UCSD-AML1 (cell line): Measurements from ENCODE around the gene KRTAP4-2.
"Not testable (repeated sequence)": the region's sequence is repeated elsewhere in the genome, so short reads cannot be mapped to it uniquely, and the experiment has no call there.

Experiments
- DNase-seq: peaks from one replicate; lab custom pipeline; 2025; ENCODE audit not compliant: unreplicated experiment; lab: John Stamatoyannopoulos, UW

KRTAP4-2 gene

GRCh38 chr17:41163828-41164227, 14.2 kb downstream of the KRTAP4-2 start:
- DNase-seq, result no peak

- no peak for DNase-seq
Measured at GRCh38 chr17:41160648-41161047, 17.4 kb downstream of the KRTAP4-2 start, which contains the start of gene KRTAP4-4. Gene KRTAP4-4, minus strand, starts transcription at chr17:41160748. Its CDS starts 57 bp downstream, at chr17:41160691.

GRCh38 chr17:41160190-41160589, 17.8 kb downstream of the KRTAP4-2 start:
- not testable (repeated sequence) for DNase-seq

DNA sequence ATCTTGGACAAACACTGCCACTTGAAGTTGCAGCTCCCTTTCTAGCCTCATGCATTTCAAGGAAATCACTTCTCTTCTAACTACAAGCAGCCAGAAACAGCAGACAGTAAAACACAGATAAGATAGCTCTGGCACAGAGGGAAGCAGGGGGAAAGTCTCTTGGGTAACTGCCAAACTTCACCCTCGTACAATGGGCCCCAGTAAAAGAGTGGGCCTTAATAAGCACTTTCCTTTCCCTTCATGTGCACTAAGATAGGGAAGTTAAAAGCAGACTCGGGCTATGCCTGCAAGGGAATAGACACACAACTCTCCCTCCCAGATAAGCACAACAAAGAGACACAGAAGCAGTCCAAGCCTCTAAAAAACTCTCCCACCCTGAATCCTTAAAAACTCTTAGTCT, 24.2 kb downstream of the KRTAP4-2 start:
- no peak for DNase-seq

GRCh38 chr17:41151525-41151924, 26.5 kb downstream of the KRTAP4-2 start:
- no peak for DNase-seq

DNA sequence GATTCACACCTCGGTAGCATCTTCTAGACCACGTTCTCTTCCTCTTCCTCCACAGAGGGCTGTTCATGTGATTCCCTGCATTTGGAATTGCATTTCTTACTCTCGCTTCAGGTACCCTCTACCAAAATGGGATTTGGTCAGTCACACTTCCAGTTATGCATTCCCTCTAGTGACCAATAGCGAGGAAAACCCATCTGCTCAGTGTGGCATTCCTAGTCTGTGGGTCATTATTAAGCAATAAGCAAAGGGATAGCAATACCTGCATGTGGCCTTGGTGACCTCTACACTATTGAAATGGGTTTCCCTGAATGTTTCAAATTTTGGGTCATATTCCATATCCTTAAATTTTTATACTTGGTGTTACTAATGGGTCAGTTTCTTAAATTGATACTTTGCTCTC, 28.0 kb downstream of the KRTAP4-2 start:
- no peak for DNase-seq

DNA sequence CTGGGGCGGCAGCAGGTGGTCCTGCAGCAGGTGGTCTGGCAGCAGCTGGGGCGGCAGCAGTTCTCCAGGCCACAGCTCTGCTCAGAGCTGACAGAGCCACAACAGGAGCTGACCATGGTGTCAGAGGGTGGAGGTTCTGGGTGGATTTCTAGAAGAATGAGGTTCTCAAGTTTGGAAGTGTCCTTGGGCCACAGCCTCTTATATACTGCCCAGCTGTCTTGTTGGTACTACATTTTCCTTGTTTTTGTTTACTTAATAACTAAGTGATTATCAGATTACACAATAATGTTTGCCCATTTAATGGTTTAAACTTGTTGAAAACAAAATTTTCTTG, 28.4 kb downstream of the KRTAP4-2 start, which contains the start of gene KRTAP4-5:
Gene KRTAP4-5, minus strand, starts transcription at position 174 of the 334 bp plus-strand sequence. Its CDS starts 58 bp downstream, at position 116.
- DNase-seq, result no peak

DNA sequence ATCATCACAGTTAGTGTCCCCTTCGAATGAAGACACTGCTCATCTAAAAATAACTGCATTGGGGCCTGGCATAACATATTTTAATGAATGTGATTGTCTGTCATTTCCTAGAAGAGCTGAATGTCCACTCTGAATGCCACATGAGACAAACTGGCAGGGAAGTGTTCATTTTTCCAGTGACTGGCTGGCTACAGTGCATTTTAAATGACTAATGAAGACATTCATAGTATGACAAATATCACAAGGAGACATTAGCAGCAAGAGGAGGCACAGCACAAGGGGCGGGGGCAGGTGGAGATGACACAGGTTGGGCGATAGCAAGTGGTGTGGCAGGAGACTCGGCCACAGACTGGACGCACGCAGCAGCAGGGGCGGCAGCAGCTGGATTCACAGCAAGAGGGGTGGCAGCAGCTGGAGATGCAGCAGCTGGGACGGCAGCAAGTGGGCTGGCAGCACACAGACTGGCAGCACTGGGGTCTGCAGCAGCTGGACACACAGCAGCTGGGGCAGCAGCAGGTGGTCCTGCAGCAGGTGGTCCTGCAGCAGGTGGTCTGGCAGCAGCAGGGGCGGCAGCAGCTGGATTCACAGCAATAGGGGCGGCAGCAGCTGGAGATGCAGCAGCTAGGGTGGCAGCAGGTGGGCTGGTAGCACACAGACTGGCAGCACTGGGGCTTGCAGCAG, 28.9 kb downstream of the KRTAP4-2 start:
- not testable (repeated sequence) for DNase-seq

DNA sequence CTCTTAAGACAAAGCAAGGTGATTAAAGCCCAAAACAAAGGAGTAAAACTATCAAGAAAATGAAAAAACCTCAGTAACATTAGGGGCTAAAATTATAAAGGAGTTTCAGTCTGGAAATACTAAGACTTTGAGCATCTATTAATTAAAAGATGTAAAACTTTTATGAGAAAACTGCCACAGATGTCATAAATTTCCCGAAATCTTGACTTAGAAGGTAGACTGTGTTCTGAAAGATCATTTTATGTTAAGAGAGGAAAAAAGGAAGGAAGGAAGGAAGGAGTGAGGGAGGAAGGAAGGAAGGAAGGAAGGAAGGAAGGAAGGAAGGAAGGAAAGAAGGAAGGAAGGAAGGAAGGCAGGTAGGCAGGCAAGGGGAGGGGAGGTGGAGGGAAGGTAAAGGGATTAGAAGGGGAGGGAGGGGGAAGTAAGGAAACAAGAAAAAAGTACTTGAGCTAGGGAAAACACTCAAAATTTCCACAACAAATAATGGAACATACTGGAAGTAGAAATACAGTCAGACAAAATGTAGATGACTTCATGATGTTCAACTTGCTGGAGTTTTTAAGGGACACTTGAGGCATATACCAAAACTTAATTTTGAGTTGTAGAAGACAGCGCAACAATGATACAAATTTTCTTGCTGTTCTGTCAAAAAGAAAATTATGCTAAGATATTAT, 30.4 kb downstream of the KRTAP4-2 start:
- DNase-seq, result no peak

GRCh38 chr17:41145261-41145660, 32.8 kb downstream of the KRTAP4-2 start:
- no peak for DNase-seq

DNA sequence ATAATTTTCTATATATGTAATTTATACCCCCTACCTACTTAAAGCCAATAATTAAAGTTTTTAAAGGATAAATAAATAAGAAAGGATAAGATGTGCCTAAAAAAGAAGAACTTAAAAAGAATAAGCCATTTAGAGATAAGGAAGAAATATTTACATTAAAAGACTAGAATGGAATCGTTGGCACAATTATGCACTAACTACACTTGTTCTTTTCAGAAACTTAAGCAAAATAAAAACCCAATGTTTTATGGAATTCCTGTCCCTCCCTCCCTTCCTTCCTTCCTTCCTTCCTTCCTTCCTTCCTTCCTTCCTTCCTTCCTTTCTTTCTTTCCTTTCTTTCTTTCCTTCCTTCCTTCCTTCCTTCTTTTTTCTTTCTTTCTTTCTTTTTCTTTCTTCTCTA, 33.2 kb downstream of the KRTAP4-2 start:
- no peak for DNase-seq

DNA sequence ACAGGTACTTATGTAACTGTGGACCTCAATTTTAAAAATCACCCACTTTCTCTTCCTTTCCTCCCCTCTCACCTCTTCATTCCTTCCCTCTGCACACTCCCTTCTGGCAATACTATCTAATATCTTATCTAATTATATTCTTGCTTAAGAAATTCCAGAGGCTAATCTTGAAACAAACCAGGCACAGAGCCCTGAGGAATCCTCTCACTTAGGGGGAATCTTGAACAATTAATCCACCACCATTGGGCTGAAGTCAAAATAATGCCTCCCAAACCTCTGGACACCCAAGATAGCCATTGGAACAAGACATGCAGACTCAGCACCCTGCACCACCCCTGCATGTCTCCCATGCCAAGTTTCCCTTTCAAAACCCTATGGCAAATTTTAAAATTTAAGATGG, 36.7 kb downstream of the KRTAP4-2 start:
- no peak for DNase-seq

DNA sequence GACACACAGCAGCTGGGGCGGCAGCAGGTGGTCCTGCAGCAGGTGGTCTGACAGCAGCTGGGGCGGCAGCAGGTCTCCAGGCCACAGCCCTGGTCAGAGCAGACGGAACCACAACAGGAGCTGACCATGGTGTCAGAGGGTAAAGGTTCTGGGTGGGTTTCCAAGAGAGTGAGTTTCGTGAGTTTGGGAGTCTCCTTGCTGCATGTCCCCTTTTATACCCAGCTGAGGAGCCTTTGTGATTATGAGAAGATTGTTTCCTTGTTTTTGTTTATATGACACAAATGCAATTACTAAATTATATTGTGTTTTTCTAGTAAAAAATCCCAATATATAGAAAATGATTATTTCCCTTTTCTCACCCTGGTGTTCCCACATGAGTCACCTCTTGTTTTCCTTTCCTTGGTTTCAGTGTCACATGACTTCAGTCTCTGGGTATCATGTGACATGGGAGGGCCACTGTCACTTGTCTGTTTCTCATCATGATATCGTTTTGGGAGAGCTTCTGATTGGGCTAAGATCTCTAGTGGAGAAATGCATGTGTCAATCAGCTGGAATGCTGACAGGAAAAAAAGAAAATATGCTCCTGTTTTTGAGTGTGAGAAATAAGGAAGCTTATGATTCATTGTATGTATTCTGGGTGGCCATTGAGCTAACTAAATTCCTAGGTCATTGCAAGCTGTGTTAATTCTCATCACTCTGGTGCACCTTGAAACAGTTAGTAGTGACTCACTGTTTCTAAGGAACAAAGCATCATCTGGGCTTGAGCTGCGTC, 37.5 kb downstream of the KRTAP4-2 start, which contains the start of gene KRTAP4-6:
Gene KRTAP4-6, minus strand, starts transcription at position 185 of the 772 bp plus-strand sequence. Its CDS starts 57 bp downstream, at position 128.
- DNase-seq, result no peak

- DNase-seq, result not testable (repeated sequence)
Measured at GRCh38 chr17:41139865-41140264, 38.2 kb downstream of the KRTAP4-2 start.

DNA sequence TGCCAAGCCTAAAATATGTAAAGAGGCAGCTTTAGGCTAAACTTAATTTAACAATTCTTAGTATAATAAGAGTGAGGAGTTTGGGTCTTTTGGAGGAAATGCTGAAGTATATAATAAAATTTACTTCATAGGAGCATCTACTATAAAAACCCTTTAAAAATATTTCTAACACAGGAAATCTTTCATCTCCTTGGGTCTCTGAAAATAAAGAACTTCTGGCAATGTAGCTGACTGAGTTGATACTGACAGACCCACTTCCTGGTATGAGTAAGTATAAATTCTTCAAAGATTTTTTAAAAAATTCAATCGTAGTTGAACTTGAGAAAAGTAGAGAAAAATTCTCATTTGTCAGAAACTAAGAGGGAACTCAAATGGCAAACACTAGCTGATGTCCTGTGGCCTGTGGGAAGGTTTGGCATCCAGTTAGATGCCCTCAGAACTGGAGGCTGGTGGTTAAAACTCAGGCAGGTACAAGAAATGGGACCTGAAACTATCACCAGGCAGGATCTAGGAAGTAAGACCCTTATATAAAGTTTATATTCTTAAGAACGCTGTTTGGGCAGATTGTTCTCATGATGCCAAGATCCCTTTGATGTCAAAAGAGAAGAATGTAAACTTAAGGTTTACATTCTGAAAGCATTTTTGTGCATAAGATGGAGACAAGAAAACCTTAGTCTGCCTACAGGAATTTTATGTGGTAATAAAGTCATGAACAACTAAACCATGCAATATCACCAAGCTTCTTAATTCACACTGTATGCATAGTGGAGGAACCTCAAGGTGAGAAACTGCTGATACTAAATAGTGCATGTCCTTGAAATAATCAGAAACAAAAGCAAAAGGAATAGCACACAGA, 43.9 kb downstream of the KRTAP4-2 start:
- no peak for DNase-seq

DNA sequence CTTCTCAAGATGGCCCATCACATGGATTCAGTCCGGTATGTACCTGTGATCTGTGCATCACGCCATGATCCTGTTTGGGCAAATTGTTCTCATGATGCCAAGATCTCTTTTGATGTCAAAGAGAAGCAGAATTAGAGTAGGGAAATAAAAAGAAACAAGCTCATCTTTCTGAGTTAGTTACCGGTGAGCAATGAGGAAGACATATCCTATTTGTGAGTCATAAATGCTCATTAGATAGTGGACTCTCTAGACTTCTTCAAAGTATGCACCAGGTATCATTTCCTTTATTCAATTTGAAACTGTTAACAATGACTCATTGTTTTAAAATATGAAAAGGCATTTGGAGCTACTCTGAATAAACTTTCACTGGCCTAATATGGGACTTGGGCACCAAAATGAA, 46.0 kb downstream of the KRTAP4-2 start:
- DNase-seq, result no peak
